HG03139 (cell line): ENCODE data around the gene MAP3K10.
"Not testable (repeated sequence)": the region's sequence is repeated elsewhere in the genome, so short reads cannot be mapped to it uniquely, and the experiment has no call there.

ENCODE experiments used
- ATAC-seq: cut with Tn5 transposase; IDR thresholded peaks from one replicate; pipeline ENCODE4 v1.9.1; 2021; ENCODE audit not compliant: unreplicated experiment

MAP3K10 gene

DNA sequence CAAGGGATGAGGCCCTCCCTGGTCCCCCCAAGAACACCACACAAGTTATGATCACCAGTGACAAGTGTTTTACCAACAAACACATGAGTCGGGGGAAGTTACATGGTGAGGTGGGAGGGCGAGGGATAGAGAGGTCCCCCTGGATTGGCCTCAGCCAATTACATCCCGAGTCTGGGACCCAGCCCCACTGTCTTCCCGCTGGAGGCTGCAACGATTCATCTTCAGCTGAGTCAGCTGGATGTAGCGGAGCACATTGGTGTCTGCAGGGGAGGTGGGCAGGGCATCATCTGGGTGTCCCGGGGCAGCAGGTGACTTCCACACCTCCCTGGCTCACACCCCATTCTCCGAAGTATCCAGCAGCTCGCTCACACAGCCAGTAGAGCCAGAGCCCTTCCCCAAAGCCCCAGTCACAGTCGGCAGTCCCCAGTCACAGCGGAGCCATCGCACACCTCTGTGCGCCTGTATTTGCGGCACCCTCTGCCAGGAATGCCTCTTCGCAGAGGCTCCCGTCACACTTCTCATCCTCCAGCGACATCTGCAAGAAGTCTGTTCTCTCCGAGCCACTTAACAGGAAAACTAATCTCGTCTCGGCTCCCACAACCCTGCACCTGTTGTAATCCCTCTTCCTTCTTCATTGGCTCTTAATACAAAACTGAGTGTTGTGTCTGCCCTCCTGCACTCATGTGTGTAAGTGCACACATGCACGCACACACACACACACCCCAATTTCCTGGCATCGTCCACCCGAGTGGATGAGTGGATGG is 25.0 kb downstream of the MAP3K10 start:
- no peak for ATAC-seq

DNA sequence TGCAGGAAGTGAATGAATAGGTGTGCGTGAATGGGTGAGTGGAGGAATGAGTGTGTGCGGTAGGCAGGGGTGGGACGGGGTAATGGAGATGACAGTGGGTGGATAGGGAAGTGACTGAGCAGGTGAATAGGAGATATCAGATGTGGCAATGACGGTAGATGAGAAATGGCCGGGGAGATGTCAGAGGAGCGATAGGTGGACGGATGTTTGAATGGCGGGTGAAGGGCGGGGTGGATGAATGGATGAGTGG is 25.5 kb downstream of the MAP3K10 start:
- no peak for ATAC-seq

- ATAC-seq: no peak
Measured at GRCh38 chr19:40217027-40217810, 26.0 kb downstream of the MAP3K10 start.

DNA sequence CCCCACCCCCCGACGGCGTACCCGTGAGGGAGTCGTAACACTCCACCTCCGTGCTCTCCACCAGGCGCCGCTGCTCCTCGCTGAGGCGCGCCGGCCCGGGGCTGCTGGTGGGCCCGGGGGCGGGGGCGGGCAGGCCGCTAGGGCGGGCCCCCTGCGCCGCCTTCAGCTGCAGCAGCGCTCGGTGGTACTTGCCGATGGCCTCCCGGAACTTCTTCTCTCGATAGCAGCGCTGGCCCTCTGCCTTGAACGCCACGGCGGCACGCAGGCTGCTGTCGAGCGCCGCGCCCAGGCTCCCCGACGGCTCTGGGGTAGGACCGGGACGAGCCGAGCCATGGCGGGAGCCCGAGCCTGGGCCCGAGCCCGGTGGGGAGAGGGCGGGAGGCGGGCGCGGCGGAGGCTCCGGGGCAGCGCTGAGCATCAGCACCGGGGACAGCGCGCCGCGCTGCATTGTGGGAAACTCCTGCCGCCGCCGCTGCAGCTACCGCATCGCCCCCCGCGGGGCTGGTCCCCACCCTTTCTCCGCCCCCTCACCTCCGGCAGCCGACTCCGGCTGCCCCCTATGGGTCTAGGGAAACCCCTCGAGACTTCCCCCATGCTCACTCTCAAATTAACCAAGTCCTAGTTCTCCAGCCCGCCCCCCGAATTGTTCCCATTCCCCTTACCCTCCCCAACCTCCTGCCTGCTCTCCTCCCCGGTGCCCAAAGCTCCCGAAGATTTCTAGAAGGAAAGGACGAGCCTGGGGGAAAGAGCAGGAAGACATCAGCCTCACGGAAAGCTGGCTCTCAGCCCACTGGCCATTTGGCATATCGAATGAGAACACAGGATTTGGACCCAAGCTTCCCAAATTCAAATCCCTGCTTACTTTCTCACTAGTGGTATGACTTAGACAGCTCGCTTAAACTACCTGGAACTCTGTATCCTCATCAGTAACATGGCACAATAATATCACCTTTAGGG is 27.0 kb downstream of the MAP3K10 start, which contains the start of gene TTC9B:
Gene TTC9B (minus strand): TSS at position 451 of the 957 bp plus-strand sequence. CDS start 3 bp downstream, at position 448.
- ATAC-seq: no peak

DNA sequence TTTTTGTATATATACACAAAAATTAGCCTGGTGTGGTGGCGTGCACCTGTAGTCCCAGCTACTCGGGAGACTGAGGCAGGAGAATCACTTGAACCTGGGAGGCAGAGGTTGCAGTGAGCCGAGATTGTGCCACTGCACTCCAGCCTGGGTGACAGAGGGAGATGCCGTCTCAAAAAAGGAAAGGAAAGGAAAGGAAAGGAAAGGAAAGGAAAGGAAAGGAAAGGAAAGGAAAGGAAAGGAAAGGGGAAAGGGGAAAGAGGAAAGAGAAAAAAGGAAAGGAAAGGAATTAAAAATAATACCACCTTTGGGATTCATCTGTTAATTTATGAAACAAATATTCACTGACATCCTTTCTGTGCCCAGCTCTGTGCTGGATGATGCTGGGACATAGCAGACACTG is 27.8 kb downstream of the MAP3K10 start:
- ATAC-seq: not testable (repeated sequence)

DNA sequence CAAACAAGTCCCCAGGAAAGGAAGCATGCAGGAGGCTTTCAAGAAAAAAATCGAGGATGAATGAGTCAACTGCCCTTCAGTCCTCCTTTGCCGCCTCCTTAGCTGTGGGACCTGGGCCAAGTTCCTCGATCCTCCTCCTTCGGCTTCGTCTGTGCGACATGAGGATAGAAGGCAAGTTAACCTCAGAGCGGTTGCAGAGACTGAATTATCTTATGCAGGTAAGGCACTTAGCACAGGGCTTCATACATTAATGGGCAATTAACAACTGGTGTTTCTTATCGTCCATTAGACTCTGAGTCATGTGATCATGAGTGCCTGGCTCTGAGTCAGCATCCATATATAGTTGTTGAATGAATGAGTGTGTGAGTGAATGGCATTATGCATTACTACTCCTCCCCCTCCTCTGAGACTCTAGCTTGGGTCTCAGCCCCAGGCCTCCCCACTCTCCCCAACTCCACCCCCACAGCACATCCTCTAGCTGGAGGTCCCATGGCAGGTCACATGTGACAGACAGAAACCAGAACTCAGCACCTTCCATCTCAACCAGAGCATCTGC is 28.6 kb downstream of the MAP3K10 start:
- no peak for ATAC-seq

DNA sequence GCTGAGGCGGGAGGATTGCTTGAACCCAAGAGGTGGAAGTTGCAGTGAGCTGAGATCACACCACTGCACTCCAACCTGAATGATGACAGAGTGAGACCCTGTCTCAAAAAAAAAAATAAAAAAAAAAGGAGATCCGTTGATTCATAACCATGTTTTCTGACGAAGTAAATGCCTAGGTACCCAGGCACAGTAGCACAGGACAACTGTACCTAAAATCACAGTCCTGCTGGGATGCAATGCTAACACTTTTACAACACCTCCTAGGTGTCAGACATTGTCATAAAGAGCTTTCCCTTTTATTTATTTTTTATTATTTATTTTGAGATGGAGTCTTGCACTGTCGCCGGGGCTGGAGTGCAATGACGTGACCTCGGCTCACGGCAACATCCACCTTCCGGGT is 29.4 kb downstream of the MAP3K10 start:
- ATAC-seq: no peak

GRCh38 chr19:40221858-40222619 is 30.8 kb downstream of the MAP3K10 start:
- no peak for ATAC-seq

DNA sequence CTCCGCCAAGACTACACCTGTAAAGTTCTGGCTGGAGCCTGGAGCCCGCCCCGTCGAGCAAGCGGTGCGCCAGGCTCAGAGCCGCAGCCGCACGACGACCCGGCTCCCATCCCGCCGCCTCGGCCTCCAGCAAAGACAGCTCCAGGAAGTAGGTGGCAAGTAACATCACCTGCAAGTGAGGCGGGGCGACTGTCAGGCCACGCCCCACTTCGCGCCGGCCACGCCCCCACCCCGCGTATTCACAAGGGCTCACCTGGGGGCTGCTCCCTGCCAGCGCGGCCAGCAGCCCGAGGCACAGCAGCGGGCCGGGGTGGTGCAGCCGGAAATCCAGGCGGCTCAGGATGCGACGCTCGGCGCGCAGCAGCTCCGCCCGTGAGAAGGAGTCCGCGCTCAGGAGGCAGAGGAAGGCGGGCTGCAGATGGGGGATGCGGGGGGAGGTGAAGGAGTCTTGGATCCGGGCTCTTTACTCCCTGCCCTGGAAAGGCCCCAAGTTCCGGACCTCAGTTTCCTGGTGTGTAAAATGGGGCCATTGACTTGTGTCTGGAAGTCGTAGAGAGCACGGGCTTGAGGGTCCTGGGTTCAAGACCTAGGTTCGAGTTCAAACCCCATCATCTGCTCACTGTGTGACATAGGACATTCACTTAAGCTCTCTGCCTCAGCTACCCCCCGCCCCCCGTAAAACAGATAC is 32.1 kb downstream of the MAP3K10 start:
- ATAC-seq: no peak

DNA sequence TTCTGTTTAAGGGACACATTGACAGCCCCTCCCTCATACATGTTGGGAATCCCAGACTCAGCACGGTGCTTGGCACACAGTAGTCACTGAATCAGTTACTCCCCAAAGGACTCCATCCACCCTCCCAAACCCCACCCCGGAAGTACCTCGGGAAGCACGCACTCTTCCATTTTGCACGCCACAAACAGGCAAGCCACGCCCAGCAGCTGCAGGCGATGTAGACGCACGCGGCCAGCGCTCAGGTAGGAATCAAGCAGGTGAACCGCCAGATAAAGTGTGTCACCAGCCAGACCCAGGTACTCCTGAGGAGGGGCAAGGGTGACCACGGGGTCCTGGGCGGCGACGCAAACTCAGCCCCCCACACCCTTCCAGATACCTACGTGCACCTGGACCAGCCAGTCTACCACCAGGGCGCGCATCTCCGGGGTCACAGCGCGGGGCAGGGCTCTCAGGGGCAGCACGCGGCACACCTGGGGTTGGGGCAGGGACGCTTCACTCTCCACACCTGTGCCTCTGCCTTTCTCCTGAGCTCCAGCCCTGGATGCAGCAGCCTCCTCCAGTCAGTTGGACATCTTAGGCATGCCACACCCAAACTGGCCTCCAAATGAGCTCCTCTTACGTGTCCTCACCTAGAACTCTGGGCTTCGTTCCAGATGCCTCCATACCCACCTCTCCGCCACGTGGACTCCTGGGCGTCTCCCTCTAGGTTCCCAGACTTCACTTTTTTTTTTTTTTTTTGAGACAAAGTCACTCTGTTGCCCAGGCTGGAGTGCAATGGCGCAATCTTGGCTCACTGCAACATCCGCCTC is 33.3 kb downstream of the MAP3K10 start:
- ATAC-seq: no peak

GRCh38 chr19:40225440-40226305 is 34.4 kb downstream of the MAP3K10 start:
- no peak for ATAC-seq

DNA sequence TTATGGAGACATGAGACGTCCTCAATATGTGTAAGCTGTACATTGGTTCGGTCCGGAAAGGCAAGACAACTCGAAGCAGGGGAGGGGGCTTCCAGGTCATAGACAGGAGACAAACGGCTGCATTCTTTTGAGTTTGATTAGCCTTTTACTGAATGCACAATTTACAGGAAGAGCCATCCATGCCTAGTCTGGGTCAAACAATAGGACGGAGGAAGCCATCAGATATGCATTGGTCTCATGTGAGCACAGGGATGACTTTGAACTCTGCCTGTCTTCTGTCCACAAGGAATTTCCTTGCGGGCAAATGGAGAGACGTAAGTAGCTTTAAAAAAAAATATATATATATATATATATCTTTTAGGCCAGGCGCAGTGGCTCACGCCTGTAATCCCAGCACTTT is 37.1 kb downstream of the MAP3K10 start:
- no peak for ATAC-seq

DNA sequence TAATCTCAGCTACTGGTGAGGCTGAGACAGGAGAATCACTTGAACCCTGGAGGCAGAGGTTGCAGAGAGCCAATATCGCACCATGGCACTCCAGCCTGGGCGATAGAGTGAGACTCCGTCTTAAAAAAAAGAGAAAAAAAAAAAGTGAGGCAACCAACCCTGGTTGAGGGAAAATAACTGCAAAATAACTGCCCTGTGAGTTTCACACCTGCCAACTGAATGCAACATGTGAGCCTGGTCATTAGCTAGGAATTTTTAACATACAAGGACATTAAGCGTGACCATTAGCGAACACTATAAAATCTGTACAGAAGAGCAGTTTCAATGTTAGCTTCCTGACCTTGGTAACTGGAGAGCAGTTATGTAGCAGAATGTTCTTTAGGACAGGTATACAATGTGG is 37.6 kb downstream of the MAP3K10 start:
- ATAC-seq: no peak

GRCh38 chr19:40229484-40229883 is 38.3 kb downstream of the MAP3K10 start:
- no peak for ATAC-seq

GRCh38 chr19:40229926-40230417 is 38.7 kb downstream of the MAP3K10 start:
- ATAC-seq: no peak

- no peak for ATAC-seq
Measured at GRCh38 chr19:40231057-40231456, 39.8 kb downstream of the MAP3K10 start.

DNA sequence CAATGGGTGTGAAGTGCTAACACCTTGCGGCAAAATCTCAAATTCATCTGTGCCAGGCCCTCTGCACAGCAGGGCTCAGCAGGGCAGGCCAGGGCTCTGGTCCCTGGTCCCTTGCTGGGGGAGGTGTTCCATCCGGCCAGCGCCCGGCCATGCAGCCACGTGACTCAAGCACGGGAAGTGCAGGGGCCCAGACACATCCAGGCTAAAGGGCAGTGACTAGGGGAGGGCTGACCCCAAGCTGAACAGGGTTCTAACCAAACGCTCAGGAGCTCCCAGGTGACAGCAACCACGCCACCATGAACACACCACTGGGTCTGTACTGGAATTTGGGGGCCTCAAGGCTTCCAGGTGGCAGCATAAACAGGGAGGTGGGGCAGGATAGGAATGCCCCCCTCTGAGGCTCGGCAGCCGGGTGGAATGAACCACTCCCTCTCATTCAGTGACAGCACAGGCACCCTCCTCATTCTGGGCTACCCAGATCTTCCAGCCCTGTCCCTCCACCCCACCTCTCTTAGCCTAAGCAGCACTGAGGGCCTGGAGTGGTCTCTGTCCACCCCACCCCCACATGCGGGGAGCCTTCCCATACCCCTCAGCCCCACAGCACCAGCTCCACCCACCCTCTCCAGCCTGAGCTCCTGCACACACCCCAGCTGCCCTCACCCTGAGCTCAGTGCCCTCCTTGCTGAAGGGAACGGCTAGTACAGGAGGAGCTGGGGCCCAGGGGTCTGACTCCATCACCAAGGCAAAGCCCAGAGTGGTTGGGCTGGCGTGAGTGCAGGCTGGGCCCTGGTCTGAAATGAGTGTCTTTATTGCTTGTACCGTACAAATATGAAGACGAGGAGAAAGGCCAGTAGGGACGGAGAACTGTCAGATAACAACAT is 40.6 kb downstream of the MAP3K10 start:
- ATAC-seq: no peak
